ENCODE measurements around the gene MTX3.

MTX3 gene

DNA sequence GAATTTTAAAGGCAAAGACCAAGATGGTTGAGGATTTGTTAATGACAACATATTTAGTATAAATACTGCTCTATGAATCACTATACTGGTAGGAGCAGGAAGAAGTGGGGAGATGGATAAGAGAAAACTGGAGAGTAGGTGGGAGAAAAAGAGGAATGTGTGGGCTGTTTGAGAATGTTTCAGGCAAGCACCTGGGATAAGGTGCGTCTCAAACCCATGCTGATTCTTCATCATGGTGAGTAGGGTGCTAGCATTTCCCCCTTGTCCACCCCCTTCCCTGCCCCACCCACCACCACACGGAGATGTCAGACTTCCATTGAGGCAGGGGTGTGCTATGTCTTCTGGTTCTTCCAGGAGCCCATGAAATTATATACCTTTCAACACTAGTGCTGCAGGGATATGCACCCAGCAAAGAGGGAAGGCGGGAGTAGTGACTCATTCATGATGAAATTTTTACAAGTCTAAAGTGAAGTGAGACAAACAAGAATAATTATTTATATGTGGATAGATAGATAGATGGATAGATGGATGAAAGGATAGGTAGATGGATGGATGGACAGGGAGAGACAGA is 54.3 kb downstream of the MTX3 start:
- no peak for DNase-seq (ENCODE audit: extremely low read depth in 1 of 2, low read depth in 1 of 2)

DNA sequence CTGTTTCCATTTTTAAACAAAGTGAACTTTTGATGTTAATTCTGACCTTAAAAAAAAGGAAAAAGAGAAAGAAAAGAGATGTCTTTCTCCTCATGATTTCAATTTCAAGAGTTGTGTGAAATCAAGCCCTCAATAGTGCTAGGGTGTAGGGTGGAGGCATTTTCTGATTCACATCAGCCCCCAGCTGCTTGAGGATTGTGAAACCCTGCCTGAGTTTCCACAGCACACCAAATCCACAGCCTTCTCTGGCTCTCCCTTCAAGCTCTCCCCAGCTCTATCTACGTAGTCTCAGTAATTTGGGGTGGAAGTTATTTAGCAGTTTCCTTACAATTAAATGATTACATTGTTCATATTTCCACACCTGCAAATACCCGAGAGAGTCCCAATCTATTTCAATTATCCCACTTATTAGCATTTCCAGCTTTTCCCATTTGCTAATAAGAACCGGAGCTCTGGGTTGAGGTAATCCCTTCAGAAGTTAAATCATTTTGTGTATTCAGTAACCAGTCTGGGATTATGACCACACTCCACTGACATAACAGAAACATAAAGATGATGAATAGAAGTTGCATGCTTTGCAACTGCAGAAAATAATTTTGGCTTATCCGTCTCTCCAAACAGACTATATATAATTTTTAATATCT is 54.9 kb downstream of the MTX3 start:
- no peak for DNase-seq (ENCODE audit: extremely low read depth in 1 of 2, low read depth in 1 of 2)

DNA sequence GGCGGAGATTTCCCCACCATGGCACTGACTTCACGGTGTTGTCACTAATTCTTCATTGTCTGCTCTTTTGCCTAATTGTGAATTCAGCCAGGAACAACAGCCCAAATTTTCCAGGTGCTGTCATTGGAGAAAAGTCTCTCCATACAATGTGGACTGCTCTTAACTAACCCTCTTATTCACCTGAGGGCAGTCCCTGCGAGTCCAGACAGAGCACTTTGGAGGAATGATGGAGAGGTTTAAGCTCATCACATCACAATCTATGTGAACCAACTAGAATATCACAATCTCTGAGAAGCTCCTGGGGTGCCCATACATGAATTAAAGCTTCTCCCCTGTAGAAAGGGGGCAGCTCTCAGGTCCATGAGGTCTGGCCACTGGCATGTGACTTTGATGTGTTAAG is 56.4 kb downstream of the MTX3 start:
- DNase-seq (ENCODE audit: extremely low read depth in 1 of 2, low read depth in 1 of 2): no peak

DNA sequence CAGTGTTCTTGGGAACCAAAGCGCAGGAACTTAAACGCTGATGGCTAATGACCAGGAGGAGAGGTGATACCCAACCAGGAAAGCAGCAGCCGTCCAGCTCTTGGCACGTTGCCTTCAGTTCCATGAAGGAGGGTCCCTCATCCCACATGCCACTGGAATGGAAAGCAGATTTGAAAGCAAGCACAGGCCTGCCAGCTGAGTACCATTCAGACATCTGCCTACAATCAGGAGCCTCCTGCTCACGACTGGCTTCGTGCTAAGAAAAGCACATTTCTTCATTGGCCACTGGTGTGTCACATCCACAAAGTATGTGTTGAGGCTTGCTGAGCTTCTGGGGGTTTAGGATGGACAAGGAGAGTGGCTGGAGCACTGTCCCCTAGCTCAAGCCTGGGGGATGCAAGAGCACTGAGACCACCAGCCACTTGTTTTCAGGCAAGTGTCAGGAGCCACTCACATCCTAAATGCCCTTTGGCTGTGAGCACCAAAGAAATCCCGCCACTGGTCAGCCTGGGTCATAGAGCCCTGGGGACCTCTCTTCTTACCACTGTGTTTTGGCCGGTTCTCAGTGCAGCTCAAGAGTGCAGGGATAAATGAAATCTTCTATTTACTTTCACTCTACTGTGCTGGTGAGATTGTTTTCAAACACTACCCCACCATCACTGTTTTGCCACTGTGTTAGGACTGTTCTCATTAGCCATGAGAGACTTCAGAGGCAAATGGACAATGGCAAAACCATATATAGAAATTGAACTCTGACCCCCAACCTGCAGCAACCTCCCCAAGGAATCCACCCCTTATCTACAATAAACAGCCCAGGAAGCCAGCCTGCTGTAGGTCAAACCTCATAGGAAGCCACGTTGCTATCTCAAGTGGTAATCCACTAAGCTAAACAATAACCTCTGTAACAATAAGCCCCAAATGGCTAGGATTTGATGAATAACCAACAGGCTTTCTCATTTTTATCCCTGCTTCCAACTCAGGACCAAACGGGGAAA is 58.3 kb downstream of the MTX3 start:
- no peak for DNase-seq (ENCODE audit: extremely low read depth in 1 of 2, low read depth in 1 of 2)

DNA sequence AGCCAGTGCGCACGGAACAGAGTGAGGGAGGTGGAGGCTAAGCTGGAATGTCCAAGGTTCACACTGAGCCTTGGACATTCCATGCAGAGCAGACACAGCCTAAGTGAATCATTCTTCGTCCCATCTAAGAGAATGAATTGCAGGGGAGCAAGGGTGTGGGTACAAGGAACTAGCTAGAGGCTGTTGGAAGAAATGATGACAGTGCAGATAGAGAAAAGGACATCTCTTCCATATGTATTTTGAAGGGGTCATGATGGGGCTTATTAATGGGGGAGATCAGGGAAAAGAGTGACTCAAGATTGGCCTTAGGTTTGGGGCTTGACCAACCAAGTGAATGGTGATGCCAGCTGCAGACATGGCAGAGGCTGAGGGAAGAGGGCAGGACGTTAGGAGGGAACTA is 59.2 kb downstream of the MTX3 start:
- DNase-seq (ENCODE audit: extremely low read depth in 1 of 2, low read depth in 1 of 2): no peak

DNA sequence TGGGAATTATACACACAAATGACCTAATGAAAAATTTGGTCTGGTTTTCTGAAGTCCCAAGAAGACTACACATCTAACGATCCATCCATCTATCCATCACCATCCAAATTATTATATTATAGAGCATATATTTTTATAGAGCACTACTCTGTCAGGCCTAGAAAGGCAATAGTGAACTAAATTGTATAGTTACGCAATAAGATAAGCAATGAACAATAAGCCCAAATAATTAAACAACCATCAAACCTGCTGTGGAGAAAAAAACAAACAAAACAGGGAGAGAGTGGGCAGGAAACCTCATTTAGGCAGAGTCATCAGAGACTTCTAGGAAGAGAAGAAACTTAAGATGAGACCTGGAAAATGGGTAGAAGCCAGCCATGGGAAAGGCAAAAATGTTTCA is 59.7 kb downstream of the MTX3 start:
- DNase-seq (ENCODE audit: extremely low read depth in 1 of 2, low read depth in 1 of 2): no peak

DNA sequence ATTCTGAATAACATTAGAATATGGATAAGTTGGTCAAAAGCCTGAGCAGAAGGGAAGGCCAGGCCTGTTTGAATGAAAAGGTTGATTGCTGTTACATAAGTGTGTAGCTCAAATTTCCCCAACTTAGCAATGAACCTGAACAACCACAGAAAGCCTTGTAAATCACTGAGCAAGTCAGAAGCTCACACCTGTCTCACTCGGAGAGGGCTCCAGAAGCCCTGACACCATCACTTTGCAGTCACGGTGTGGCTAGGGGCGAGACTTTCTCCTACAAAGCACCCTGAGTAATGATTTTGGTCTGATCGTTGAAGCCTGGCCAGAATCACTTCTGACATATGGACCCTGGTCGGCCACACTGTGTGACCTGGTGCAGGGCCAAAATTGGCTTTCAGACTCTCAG is 62.0 kb downstream of the MTX3 start:
- no peak for DNase-seq (ENCODE audit: extremely low read depth in 1 of 2, low read depth in 1 of 2)
